ENCODE results near the gene SGMS1. TPM values are rescaled to one million over a fixed set of nuclear protein-coding genes. Genes with fewer than 3 reads are reported as not detected.
"Not testable (repeated sequence)": the region's sequence is repeated elsewhere in the genome, so short reads cannot be mapped to it uniquely, and the experiment has no call there.

The SGMS1 gene
- total and polyA plus RNA-seq, 5 experiments from 2014 or later = 8.3 to 34.9 (median 11.0) TPM

- H3K4me3 Mint-ChIP-seq = peak overlapping the region in 2 of 10 donors; percentile 4 to 43
- H3K9me3 Mint-ChIP-seq = no peaks in the 10 kb centered on the region
- peak in 4 of 10 donors; percentile 24 to 33 (median 29) for DNase-seq
- H3K27me3 Mint-ChIP-seq = peaks cover 0 to 4% (median 0%) of the 10 kb centered on the region in 5 donors
- peaks cover 9 to 39% (median 16%) of the 10 kb centered on the region in 4 donors for H3K4me1 Mint-ChIP-seq
- peak; percentile 56 to 67 for ATAC-seq
- POLR2A ChIA-PET = interaction anchor here (1.0 to 1.2 kb wide), 2 partner anchors 29 to 31 kb away, joined by 3 read pairs; no protein-coding TSS in a partner anchor
- peak overlapping the region in 4 of 10 donors; percentile 6 to 51 (median 44) for H3K27ac Mint-ChIP-seq
- H3K36me3 Mint-ChIP-seq = no peaks in the 10 kb centered on the region
Measured at GRCh38 chr10:50653142-50653541, 29.4 kb upstream of the SGMS1 start.

- ATAC-seq (no peak), DNase-seq (no peak)
- Mint-ChIP-seq H3K4me3 (no peak overlapping the region), H3K27me3 (peaks cover 0 to 4% (median 0%) of the 10 kb centered on the region in 5 donors), H3K27ac (no peak overlapping the region), H3K36me3 (no peaks in the 10 kb centered on the region), H3K9me3 (no peaks in the 10 kb centered on the region), H3K4me1 (peaks cover 11 to 44% (median 15%) of the 10 kb centered on the region in 4 donors)
- POLR2A ChIA-PET = no interaction called here
Measured at GRCh38 chr10:50651808-50652207, 28.1 kb upstream of the SGMS1 start.

DNA sequence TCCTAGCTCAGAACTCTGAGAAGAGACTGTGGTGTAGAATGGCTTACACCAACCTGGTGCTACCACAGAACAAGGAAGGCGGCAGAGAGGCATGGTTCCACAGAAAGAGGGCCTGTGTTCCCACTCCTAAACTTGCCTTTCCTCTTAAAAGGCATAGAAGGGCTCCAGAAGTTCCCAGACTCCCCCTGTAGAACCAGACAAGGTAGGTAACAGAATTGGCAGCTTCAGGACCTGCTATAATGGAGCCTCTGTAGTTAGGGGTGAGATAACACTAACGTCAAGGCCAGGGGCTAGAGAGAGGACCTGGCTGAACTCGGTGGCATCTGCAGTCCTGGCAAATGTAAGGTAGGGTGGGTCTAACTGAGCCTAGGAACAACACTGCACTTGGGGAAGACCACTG, 26.7 kb upstream of the SGMS1 start:
- H3K4me3 Mint-ChIP-seq = no peak overlapping the region
- DNase-seq (no peak), ATAC-seq (no peak)
- H3K9me3 Mint-ChIP-seq = no peaks in the 10 kb centered on the region
- no peaks in the 10 kb centered on the region for H3K36me3 Mint-ChIP-seq
- no peak overlapping the region for H3K27ac Mint-ChIP-seq
- peaks cover 0 to 4% (median 0%) of the 10 kb centered on the region in 5 donors for H3K27me3 Mint-ChIP-seq
- POLR2A ChIA-PET = no interaction called here
- peaks cover 11 to 44% (median 15%) of the 10 kb centered on the region in 4 donors for H3K4me1 Mint-ChIP-seq

- ATAC-seq (no peak), DNase-seq (no peak)
- POLR2A ChIA-PET = no interaction called here
- no peak overlapping the region for H3K4me3 Mint-ChIP-seq
- H3K9me3 Mint-ChIP-seq = no peaks in the 10 kb centered on the region
- H3K4me1 Mint-ChIP-seq = peaks cover 9 to 35% (median 10%) of the 10 kb centered on the region in 4 donors
- peak overlapping the region in 2 of 10 donors; percentile 39 to 47 for H3K27ac Mint-ChIP-seq
- peaks cover 0 to 4% (median 0%) of the 10 kb centered on the region in 5 donors for H3K27me3 Mint-ChIP-seq
- no peaks in the 10 kb centered on the region for H3K36me3 Mint-ChIP-seq
Measured at GRCh38 chr10:50648935-50649227, 25.1 kb upstream of the SGMS1 start.

DNA sequence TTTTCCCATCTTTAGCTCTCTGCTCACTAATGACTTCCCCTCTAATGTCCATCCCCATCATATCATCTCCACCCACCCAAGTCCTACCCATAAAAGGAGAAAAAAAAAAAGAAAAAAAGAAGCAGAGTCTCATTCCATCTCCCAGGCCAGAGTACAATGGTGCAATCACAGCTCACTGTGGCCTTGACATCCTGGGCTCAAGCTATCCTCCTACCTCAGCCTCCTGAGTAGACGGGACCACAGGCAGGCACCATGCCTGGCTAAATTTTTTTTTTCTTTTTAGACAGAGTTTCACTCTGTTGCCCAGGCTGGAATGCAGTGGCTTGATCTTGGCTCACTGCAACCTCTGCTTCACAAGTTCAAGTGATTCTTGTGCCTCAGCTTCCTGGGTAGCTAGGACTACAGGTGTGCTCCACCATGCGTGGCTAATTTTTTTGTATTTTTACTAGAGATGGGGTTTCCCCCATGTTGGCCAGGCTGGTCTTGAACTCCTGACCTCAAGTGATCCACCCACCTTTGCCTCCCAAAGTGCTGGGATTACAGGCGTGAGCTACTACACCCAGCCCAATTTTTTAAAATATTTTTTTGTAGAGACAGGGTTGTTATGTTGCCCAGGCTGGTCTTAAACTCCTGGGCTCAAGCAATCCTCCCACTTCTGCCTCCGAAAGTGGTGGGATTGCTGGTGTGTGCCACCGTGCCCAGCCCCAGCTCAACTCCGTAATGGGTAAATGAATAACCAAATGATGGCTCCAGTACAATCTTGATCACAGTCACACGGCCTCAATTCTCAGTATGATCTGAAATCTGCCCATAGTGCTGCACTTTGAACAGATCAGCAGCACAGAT, 24.6 kb upstream of the SGMS1 start:
- Mint-ChIP-seq H3K9me3 (no peaks in the 10 kb centered on the region), H3K4me3 (no peak overlapping the region), H3K27me3 (peaks cover 0 to 4% (median 0%) of the 10 kb centered on the region in 5 donors), H3K36me3 (no peaks in the 10 kb centered on the region), H3K4me1 (peaks cover 4 to 29% (median 6%) of the 10 kb centered on the region in 4 donors), H3K27ac (peak overlapping the region in 2 of 10 donors; percentile 39 to 47)
- DNase-seq (no peak), ATAC-seq (no peak)
- POLR2A ChIA-PET = no interaction called here

GRCh38 chr10:50647350-50647749, 23.6 kb upstream of the SGMS1 start:
- not testable (repeated sequence) for ATAC-seq, H3K4me3 Mint-ChIP-seq, H3K27ac Mint-ChIP-seq, H3K9me3 Mint-ChIP-seq, H3K36me3 Mint-ChIP-seq, DNase-seq, H3K27me3 Mint-ChIP-seq
- peaks cover 2 to 23% (median 6%) of the 10 kb centered on the region in 4 donors for H3K4me1 Mint-ChIP-seq
- POLR2A ChIA-PET = interaction anchor here (0.7 kb wide), 1 partner anchor 32 kb away, joined by 6 read pairs; no protein-coding TSS in a partner anchor

- H3K27ac Mint-ChIP-seq = no peak overlapping the region
- H3K9me3 Mint-ChIP-seq = no peaks in the 10 kb centered on the region
- H3K27me3 Mint-ChIP-seq = peaks cover 0 to 4% (median 0%) of the 10 kb centered on the region in 5 donors
- ATAC-seq (no peak), DNase-seq (no peak)
- H3K4me3 Mint-ChIP-seq = no peak overlapping the region
- POLR2A ChIA-PET = interaction anchor here (1.6 kb wide), 1 partner anchor 21 kb away, joined by 4 read pairs; the partner anchor contains the start of gene SGMS1
- H3K4me1 Mint-ChIP-seq = peaks cover 2 to 15% (median 6%) of the 10 kb centered on the region in 4 donors
- H3K36me3 Mint-ChIP-seq = no peaks in the 10 kb centered on the region
Measured at GRCh38 chr10:50645236-50645635, 21.5 kb upstream of the SGMS1 start.

GRCh38 chr10:50641626-50642025, 17.9 kb upstream of the SGMS1 start:
- POLR2A ChIA-PET = no interaction called here
- no peaks in the 10 kb centered on the region for H3K36me3 Mint-ChIP-seq
- H3K4me1 Mint-ChIP-seq = peaks cover 5 to 22% (median 14%) of the 10 kb centered on the region in 4 donors
- H3K4me3 Mint-ChIP-seq = no peak overlapping the region
- peak overlapping the region in 1 of 10 donors; percentile 63 for H3K27ac Mint-ChIP-seq
- H3K9me3 Mint-ChIP-seq = no peaks in the 10 kb centered on the region
- no peaks in the 10 kb centered on the region for H3K27me3 Mint-ChIP-seq
- ATAC-seq = no peak
- no peak for DNase-seq

- POLR2A ChIA-PET = no interaction called here
- Mint-ChIP-seq H3K27me3 (no peaks in the 10 kb centered on the region), H3K4me3 (no peak overlapping the region), H3K36me3 (no peaks in the 10 kb centered on the region), H3K27ac (no peak overlapping the region), H3K9me3 (no peaks in the 10 kb centered on the region), H3K4me1 (peaks cover 5 to 34% (median 27%) of the 10 kb centered on the region in 4 donors)
- ATAC-seq (no peak), DNase-seq (no peak)
Measured at GRCh38 chr10:50640238-50640637, 16.5 kb upstream of the SGMS1 start.

GRCh38 chr10:50636618-50637579, 13.1 kb upstream of the SGMS1 start:
- H3K27ac Mint-ChIP-seq = peak overlapping the region in 7 of 10 donors; percentile 14 to 79 (median 37)
- H3K4me3 Mint-ChIP-seq = peak overlapping the region; percentile 30 to 69 (median 56)

GRCh38 chr10:50635286-50635685, 11.5 kb upstream of the SGMS1 start:
- no peak overlapping the region for H3K27ac Mint-ChIP-seq
- ATAC-seq = no peak

More at GRCh38 chr10:50636618-50637579, 13.1 kb upstream of the SGMS1 start:
- DNase-seq (peak in 3 of 10 donors; percentile 23 to 46 (median 25)), ATAC-seq (peak; percentile 67 to 69)
- Mint-ChIP-seq H3K36me3 (no peaks in the 10 kb centered on the region), H3K4me1 (peaks cover 7 to 32% (median 31%) of the 10 kb centered on the region in 4 donors), H3K27me3 (no peaks in the 10 kb centered on the region), H3K9me3 (no peaks in the 10 kb centered on the region)
- POLR2A ChIA-PET = interaction anchor here (2.9 kb wide), 1 partner anchor 12 kb away, joined by 10 read pairs; the partner anchor contains the start of gene SGMS1

GRCh38 chr10:50634479-50634878, 10.7 kb upstream of the SGMS1 start:
- peaks cover 0 to 15% (median 12%) of the 10 kb centered on the region in 3 donors for H3K36me3 Mint-ChIP-seq
- POLR2A ChIA-PET = no interaction called here
- ATAC-seq (no peak), DNase-seq (no peak)
- no peaks in the 10 kb centered on the region for H3K27me3 Mint-ChIP-seq
- no peak overlapping the region for H3K4me3 Mint-ChIP-seq
- H3K4me1 Mint-ChIP-seq = peaks cover 7 to 32% (median 31%) of the 10 kb centered on the region in 4 donors
- no peaks in the 10 kb centered on the region for H3K9me3 Mint-ChIP-seq
- no peak overlapping the region for H3K27ac Mint-ChIP-seq

More at GRCh38 chr10:50635286-50635685, 11.5 kb upstream of the SGMS1 start:
- H3K9me3 Mint-ChIP-seq = no peaks in the 10 kb centered on the region
- POLR2A ChIA-PET = interaction anchor here (2.9 kb wide), 1 partner anchor 11 kb away, joined by 10 read pairs; the partner anchor contains the start of gene SGMS1
- H3K4me3 Mint-ChIP-seq = peak overlapping the region in 2 of 10 donors; percentile 2 to 24
- peaks cover 0 to 9% (median 7%) of the 10 kb centered on the region in 3 donors for H3K36me3 Mint-ChIP-seq
- H3K27me3 Mint-ChIP-seq = no peaks in the 10 kb centered on the region
- DNase-seq = no peak
- H3K4me1 Mint-ChIP-seq = peaks cover 7 to 32% (median 31%) of the 10 kb centered on the region in 4 donors

Data from naive thymus-derived CD8-positive, alpha-beta T cell (primary cell).